ENCODE results near the gene GRID1.

GRID1 gene

GRCh38 chr10:86152354-86152753 lies 214.2 kb downstream of the GRID1 start:
- Histone ChIP-seq H2BK15ac (replicated peaks; ENCODE audit: low read depth) (no peak overlapping the region), H3K4ac (ENCODE audit: low read depth, low read length) (no peak overlapping the region), H4K5ac (ENCODE audit: low read length) (no peak overlapping the region), H3K4me1 (ENCODE audit: control insufficient read depth, low read depth, low read length) (no peaks in the 10 kb centered on the region), H3K56ac (ENCODE audit: low read length) (no peak overlapping the region), H3K27ac (ENCODE audit: low read depth, low read length) (no peak overlapping the region), H3K18ac (ENCODE audit: low read length) (no peak overlapping the region), H2BK120ac (ENCODE audit: low read depth, low read length) (no peak overlapping the region), H2BK5ac (ENCODE audit: low read length) (no peak overlapping the region), H3K79me2 (ENCODE audit: control insufficient read depth, insufficient read depth, low read length) (no peaks in the 10 kb centered on the region), H3K23ac (ENCODE audit: low read length) (no peak overlapping the region), H2AK5ac (ENCODE audit: low read length) (no peak overlapping the region), H3K79me1 (ENCODE audit: low read length) (no peaks in the 10 kb centered on the region), H3K4me3 (ENCODE audit: low read length) (no peak overlapping the region), H4K8ac (ENCODE audit: low read depth, low read length) (no peak overlapping the region), H3K36me3 (ENCODE audit: control insufficient read depth, insufficient read depth, low read length) (no peaks in the 10 kb centered on the region), H3K4me2 (ENCODE audit: low read length) (no peak overlapping the region), H3K9ac (ENCODE audit: low read length) (no peak overlapping the region), H3K27me3 (ENCODE audit: insufficient read depth, low read length, poor library complexity) (no peaks in the 10 kb centered on the region)
- WGBS (ENCODE audit: extremely low coverage, insufficient coverage, low lambda C conversion rate): no CpG with 5 or more reads among the region's 5 CpGs
- DNase-seq: no peak

GRCh38 chr10:86151613-86152012 lies 215.0 kb downstream of the GRID1 start:
- no peak overlapping the region for H3K4me2 ChIP-seq (ENCODE audit: low read length)
- no peak overlapping the region for H3K56ac ChIP-seq (ENCODE audit: low read length)
- DNase-seq: no peak
- H3K9ac ChIP-seq (ENCODE audit: low read length): no peak overlapping the region
- no peaks in the 10 kb centered on the region for H3K79me2 ChIP-seq (ENCODE audit: control insufficient read depth, insufficient read depth, low read length)
- H3K27me3 ChIP-seq (ENCODE audit: insufficient read depth, low read length, poor library complexity): no peaks in the 10 kb centered on the region
- no peak overlapping the region for H3K27ac ChIP-seq (ENCODE audit: low read depth, low read length)
- H3K23ac ChIP-seq (ENCODE audit: low read length): no peak overlapping the region
- no peak overlapping the region for H2AK5ac ChIP-seq (ENCODE audit: low read length)
- H4K5ac ChIP-seq (ENCODE audit: low read length): no peak overlapping the region
- whole genome bisulfite sequencing (ENCODE audit: extremely low coverage, insufficient coverage, low lambda C conversion rate): no CpG with 5 or more reads among the region's 5 CpGs
- H4K8ac ChIP-seq (ENCODE audit: low read depth, low read length): no peak overlapping the region
- H3K4ac ChIP-seq (ENCODE audit: low read depth, low read length): no peak overlapping the region
- H3K36me3 ChIP-seq (ENCODE audit: control insufficient read depth, insufficient read depth, low read length): no peaks in the 10 kb centered on the region
- no peak overlapping the region for H3K18ac ChIP-seq (ENCODE audit: low read length)
- H3K79me1 ChIP-seq (ENCODE audit: low read length): no peaks in the 10 kb centered on the region
- no peaks in the 10 kb centered on the region for H3K4me1 ChIP-seq (ENCODE audit: control insufficient read depth, low read depth, low read length)
- no peak overlapping the region for H2BK120ac ChIP-seq (ENCODE audit: low read depth, low read length)
- no peak overlapping the region for H2BK5ac ChIP-seq (ENCODE audit: low read length)
- H2BK15ac ChIP-seq (replicated peaks; ENCODE audit: low read depth): no peak overlapping the region
- H3K4me3 ChIP-seq (ENCODE audit: low read length): no peak overlapping the region

- H3K27ac ChIP-seq (ENCODE audit: low read depth, low read length): no peak overlapping the region
- no peak overlapping the region for H3K9ac ChIP-seq (ENCODE audit: low read length)
- no peak overlapping the region for H4K8ac ChIP-seq (ENCODE audit: low read depth, low read length)
- no peaks in the 10 kb centered on the region for H3K79me1 ChIP-seq (ENCODE audit: low read length)
- no peaks in the 10 kb centered on the region for H3K36me3 ChIP-seq (ENCODE audit: control insufficient read depth, insufficient read depth, low read length)
- no peaks in the 10 kb centered on the region for H3K4me1 ChIP-seq (ENCODE audit: control insufficient read depth, low read depth, low read length)
- H3K4ac ChIP-seq (ENCODE audit: low read depth, low read length): no peak overlapping the region
- H3K4me2 ChIP-seq (ENCODE audit: low read length): no peak overlapping the region
- no peak overlapping the region for H2BK120ac ChIP-seq (ENCODE audit: low read depth, low read length)
- no peaks in the 10 kb centered on the region for H3K79me2 ChIP-seq (ENCODE audit: control insufficient read depth, insufficient read depth, low read length)
- no peak overlapping the region for H2BK15ac ChIP-seq (replicated peaks; ENCODE audit: low read depth)
- no peaks in the 10 kb centered on the region for H3K27me3 ChIP-seq (ENCODE audit: insufficient read depth, low read length, poor library complexity)
- WGBS (ENCODE audit: extremely low coverage, insufficient coverage, low lambda C conversion rate): no CpG with 5 or more reads among the region's 7 CpGs
- H2BK5ac ChIP-seq (ENCODE audit: low read length): no peak overlapping the region
- no peak overlapping the region for H3K18ac ChIP-seq (ENCODE audit: low read length)
- no peak overlapping the region for H3K56ac ChIP-seq (ENCODE audit: low read length)
- no peak overlapping the region for H2AK5ac ChIP-seq (ENCODE audit: low read length)
- no peak overlapping the region for H4K5ac ChIP-seq (ENCODE audit: low read length)
- no peak overlapping the region for H3K23ac ChIP-seq (ENCODE audit: low read length)
- no peak overlapping the region for H3K4me3 ChIP-seq (ENCODE audit: low read length)
- DNase-seq: peak; percentile 28
Observed at GRCh38 chr10:86149257-86149656, 217.3 kb downstream of the GRID1 start.

- no peak overlapping the region for H3K9ac ChIP-seq (ENCODE audit: low read length)
- no peaks in the 10 kb centered on the region for H3K27me3 ChIP-seq (ENCODE audit: insufficient read depth, low read length, poor library complexity)
- H4K8ac ChIP-seq (ENCODE audit: low read depth, low read length): no peak overlapping the region
- no peak overlapping the region for H3K4me3 ChIP-seq (ENCODE audit: low read length)
- no peak overlapping the region for H3K4me2 ChIP-seq (ENCODE audit: low read length)
- H2BK120ac ChIP-seq (ENCODE audit: low read depth, low read length): no peak overlapping the region
- H3K79me2 ChIP-seq (ENCODE audit: control insufficient read depth, insufficient read depth, low read length): no peaks in the 10 kb centered on the region
- no peaks in the 10 kb centered on the region for H3K36me3 ChIP-seq (ENCODE audit: control insufficient read depth, insufficient read depth, low read length)
- no peak overlapping the region for H3K23ac ChIP-seq (ENCODE audit: low read length)
- H3K4me1 ChIP-seq (ENCODE audit: control insufficient read depth, low read depth, low read length): no peaks in the 10 kb centered on the region
- WGBS (ENCODE audit: extremely low coverage, insufficient coverage, low lambda C conversion rate): no CpG with 5 or more reads among the region's 2 CpGs
- no peak overlapping the region for H3K18ac ChIP-seq (ENCODE audit: low read length)
- no peak overlapping the region for H2BK15ac ChIP-seq (replicated peaks; ENCODE audit: low read depth)
- no peak overlapping the region for H4K5ac ChIP-seq (ENCODE audit: low read length)
- H2AK5ac ChIP-seq (ENCODE audit: low read length): no peak overlapping the region
- H3K4ac ChIP-seq (ENCODE audit: low read depth, low read length): no peak overlapping the region
- H3K56ac ChIP-seq (ENCODE audit: low read length): no peak overlapping the region
- H3K79me1 ChIP-seq (ENCODE audit: low read length): no peaks in the 10 kb centered on the region
- H2BK5ac ChIP-seq (ENCODE audit: low read length): no peak overlapping the region
- H3K27ac ChIP-seq (ENCODE audit: low read depth, low read length): no peak overlapping the region
- no peak for DNase-seq
Observed at GRCh38 chr10:86148117-86148516, 218.5 kb downstream of the GRID1 start.

- DNase-seq: no peak
- Histone ChIP-seq H3K56ac (ENCODE audit: low read length) (no peak overlapping the region), H3K18ac (ENCODE audit: low read length) (no peak overlapping the region), H3K27me3 (ENCODE audit: insufficient read depth, low read length, poor library complexity) (no peaks in the 10 kb centered on the region), H3K9ac (ENCODE audit: low read length) (no peak overlapping the region), H3K36me3 (ENCODE audit: control insufficient read depth, insufficient read depth, low read length) (no peaks in the 10 kb centered on the region), H3K4me1 (ENCODE audit: control insufficient read depth, low read depth, low read length) (no peaks in the 10 kb centered on the region), H3K4me3 (ENCODE audit: low read length) (no peak overlapping the region), H2BK5ac (ENCODE audit: low read length) (no peak overlapping the region), H3K27ac (ENCODE audit: low read depth, low read length) (no peak overlapping the region), H3K23ac (ENCODE audit: low read length) (no peak overlapping the region), H2BK120ac (ENCODE audit: low read depth, low read length) (no peak overlapping the region), H3K79me1 (ENCODE audit: low read length) (no peaks in the 10 kb centered on the region), H2AK5ac (ENCODE audit: low read length) (no peak overlapping the region), H3K4me2 (ENCODE audit: low read length) (no peak overlapping the region), H2BK15ac (replicated peaks; ENCODE audit: low read depth) (no peak overlapping the region), H4K8ac (ENCODE audit: low read depth, low read length) (no peak overlapping the region), H4K5ac (ENCODE audit: low read length) (no peak overlapping the region), H3K4ac (ENCODE audit: low read depth, low read length) (no peak overlapping the region), H3K79me2 (ENCODE audit: control insufficient read depth, insufficient read depth, low read length) (no peaks in the 10 kb centered on the region)
- no CpG with 5 or more reads among the region's 8 CpGs for WGBS (ENCODE audit: extremely low coverage, insufficient coverage, low lambda C conversion rate)
Observed at GRCh38 chr10:86144301-86144700, 222.3 kb downstream of the GRID1 start.

- Histone ChIP-seq H4K8ac (ENCODE audit: low read depth, low read length) (no peak overlapping the region), H4K5ac (ENCODE audit: low read length) (no peak overlapping the region), H3K79me1 (ENCODE audit: low read length) (no peaks in the 10 kb centered on the region), H2BK120ac (ENCODE audit: low read depth, low read length) (no peak overlapping the region), H3K36me3 (ENCODE audit: control insufficient read depth, insufficient read depth, low read length) (no peaks in the 10 kb centered on the region), H3K4me3 (ENCODE audit: low read length) (no peak overlapping the region), H3K56ac (ENCODE audit: low read length) (no peak overlapping the region), H3K27ac (ENCODE audit: low read depth, low read length) (no peak overlapping the region), H2BK15ac (replicated peaks; ENCODE audit: low read depth) (no peak overlapping the region), H3K79me2 (ENCODE audit: control insufficient read depth, insufficient read depth, low read length) (no peaks in the 10 kb centered on the region), H2AK5ac (ENCODE audit: low read length) (no peak overlapping the region), H2BK5ac (ENCODE audit: low read length) (no peak overlapping the region), H3K18ac (ENCODE audit: low read length) (no peak overlapping the region), H3K4ac (ENCODE audit: low read depth, low read length) (no peak overlapping the region), H3K9ac (ENCODE audit: low read length) (no peak overlapping the region), H3K23ac (ENCODE audit: low read length) (no peak overlapping the region), H3K27me3 (ENCODE audit: insufficient read depth, low read length, poor library complexity) (no peaks in the 10 kb centered on the region), H3K4me1 (ENCODE audit: control insufficient read depth, low read depth, low read length) (no peaks in the 10 kb centered on the region), H3K4me2 (ENCODE audit: low read length) (no peak overlapping the region)
- no peak for DNase-seq
- WGBS (ENCODE audit: extremely low coverage, insufficient coverage, low lambda C conversion rate): no CpG with 5 or more reads among the region's 5 CpGs
Observed at GRCh38 chr10:86141896-86142295, 224.7 kb downstream of the GRID1 start.
